ACHN (cell line): ENCODE data around the gene NEUROD1.

Source experiments
- DNase-seq: peaks from one replicate; pipeline ENCODE4 v3.0.0-alpha.2; 2015
- in situ Hi-C: cut with HindIII; loops from 2 replicates; pipeline ENCODE4 v1.10.0; 2017; ENCODE audit warnings: low sequenced_read_pairs, low pct_ligation_motif_present, low pct_unique_long_range_greater_than_20kb

NEUROD1 gene

DNA sequence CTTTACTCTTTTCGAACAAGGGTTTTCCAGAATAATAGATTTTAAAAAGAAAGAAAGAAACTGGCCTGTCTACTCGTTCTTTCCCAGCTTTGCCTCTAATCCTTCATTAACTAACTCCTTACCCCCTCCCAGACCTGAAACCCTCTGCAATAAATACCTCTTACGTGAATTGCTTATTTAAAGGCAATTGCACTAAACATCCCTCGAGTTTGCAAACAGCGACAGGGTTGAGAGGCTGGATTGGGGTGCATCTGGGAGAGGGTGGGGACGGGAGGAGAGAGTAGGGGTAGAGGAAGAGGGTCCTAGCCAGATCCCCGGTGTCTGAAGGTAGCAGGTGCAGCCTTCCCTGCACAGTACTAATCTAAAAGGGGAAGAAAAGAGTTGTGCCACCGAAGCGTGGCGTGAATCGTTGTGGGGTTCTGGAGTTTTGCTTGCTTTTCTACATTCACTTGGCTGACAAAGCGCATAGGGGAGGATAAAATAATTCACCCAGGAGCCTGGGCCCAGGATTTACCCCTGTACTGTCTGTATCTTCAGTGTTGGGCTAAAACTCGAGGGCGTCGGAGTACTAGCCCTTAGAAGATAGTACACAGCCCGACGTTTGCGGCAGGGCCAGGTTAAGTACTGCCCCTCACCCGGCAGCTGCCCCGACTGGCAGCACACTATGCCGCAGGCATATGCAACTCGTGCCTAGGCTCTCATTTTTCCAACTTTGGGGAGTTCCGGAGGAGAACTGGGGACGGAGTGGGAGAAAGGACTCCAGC, 1.9 kb upstream of the NEUROD1 start:
- in situ Hi-C loops = no loop called here
- DNase-seq = no peak

- in situ Hi-C loops = no loop called here
- DNase-seq = no peak
Measured at GRCh38 chr2:181680937-181681811, 857 bp upstream of the NEUROD1 start.

DNA sequence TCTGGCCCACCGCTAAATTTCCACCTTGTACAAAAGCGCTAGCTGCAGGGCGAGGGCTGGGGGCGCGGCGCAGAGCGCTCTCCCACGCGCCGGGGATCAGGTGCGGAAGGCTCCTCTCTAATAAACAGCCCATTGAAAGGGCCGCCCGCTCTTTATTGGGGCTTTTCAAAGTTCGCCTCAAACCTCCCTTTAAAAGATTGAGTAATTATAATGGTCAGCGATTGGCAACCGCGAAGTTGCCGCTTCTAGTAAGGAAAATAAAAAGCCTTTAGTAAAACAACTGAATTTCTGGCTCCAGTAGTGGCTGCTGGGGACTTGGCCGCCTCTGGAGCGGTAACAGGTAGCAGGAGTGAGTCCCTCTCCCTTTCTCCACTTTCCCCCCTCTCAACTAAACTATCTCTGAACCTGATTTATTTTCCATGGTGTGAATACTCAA, 755 bp downstream of the NEUROD1 start:
- DNase-seq = no peak
- in situ Hi-C loops = no loop called here

DNA sequence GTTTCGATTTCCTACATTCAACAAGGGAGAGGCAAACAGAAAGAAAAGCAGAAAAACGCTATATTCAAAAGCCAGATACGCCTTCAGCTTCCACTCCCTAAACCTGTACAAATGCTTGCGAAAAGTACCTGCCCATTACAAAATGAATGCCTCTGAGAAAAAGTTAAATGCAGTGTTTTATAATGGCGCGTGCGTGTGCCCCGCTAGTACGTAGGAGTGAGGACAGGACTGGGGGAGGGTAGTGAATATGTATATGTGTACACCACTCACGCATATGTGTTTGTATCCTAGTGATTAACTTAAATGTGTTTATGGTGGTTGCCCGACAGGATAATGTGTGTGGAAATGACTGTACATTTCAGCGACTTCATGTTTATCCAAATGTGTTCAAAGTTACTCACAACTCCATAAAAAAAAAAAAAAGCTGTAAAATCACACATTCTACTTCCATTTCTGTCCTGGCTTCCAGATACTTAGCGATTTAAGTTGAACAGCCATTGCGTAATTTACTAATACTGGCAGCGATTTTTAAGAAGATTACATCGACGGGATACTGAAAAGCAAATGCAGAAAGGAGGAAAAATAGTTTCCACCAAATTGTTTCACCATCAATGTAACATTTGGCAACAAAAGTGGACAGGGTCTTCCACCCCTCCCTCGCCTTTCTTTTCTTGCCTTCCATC, 1.3 kb downstream of the NEUROD1 start:
- no peak for DNase-seq
- in situ Hi-C loops = no loop called here

DNA sequence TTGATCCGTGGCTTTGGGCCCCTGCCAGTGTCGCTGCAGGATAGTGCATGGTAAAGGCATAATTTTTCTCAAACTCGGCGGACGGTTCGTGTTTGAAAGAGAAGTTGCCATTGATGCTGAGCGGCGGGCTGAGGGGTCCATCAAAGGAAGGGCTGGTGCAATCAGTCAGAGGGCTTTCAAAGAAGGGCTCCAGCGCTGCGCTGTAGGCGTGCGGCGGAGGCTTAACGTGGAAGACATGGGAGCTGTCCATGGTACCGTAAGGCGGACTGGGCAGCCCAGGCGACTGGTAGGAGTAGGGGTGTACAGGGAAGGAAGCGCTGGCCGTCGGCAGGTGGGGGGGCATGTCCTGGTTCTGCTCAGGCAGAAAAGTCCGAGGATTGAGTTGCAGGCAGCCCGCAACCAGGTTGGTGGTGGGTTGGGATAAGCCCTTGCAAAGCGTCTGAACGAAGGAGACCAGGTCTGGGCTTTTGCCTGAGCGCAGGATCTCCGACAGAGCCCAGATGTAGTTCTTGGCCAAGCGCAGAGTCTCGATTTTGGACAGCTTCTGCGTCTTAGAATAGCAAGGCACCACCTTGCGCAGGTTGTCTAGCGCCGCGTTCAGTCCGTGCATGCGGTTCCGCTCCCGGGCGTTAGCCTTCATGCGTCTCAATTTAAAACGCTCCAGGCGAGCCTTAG, 2.3 kb downstream of the NEUROD1 start:
- peak; percentile 63 for DNase-seq
- in situ Hi-C loops = no loop called here

GRCh38 chr2:181675254-181675653, 5.1 kb downstream of the NEUROD1 start:
- no peak for DNase-seq
- in situ Hi-C loops = no loop called here

DNA sequence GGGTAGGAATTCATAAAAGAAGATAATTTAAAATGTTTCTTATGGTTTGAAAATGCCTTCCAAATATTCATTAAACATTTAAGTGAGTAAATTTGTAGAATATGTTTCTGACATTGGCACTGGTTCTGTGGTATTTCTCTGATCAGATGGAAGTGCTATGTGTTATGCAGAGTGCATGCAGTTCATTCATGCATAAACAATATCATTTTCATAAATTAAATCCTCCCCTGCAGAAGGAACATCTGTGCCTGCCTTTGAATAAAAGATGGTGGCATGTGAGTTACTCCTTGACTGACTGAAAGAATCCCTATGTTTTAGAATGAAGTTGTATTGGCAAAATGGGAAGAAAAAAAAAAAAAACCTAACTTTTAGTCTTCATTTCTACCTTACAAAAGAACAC, 5.9 kb downstream of the NEUROD1 start:
- in situ Hi-C loops = no loop called here
- no peak for DNase-seq

DNA sequence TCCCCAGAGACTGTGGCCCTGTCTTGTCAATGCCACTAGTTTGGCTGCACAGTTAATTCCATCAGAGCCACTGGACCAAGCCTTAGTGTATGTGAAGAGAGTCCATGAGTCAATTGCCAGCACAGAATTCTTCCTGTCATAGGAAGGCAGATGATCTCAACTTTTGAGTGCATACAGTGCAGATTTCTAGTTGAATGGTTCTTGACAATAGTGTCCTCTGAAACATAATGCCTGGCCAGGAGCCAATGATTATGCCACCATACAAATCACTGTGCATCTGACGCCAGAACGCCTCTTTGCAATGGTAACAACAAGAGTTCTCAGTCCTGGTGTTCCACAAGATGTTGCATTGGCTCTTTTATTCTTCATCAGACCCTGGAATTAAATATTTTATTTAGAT, 7.1 kb downstream of the NEUROD1 start:
- in situ Hi-C loops = no loop called here
- DNase-seq = no peak

DNA sequence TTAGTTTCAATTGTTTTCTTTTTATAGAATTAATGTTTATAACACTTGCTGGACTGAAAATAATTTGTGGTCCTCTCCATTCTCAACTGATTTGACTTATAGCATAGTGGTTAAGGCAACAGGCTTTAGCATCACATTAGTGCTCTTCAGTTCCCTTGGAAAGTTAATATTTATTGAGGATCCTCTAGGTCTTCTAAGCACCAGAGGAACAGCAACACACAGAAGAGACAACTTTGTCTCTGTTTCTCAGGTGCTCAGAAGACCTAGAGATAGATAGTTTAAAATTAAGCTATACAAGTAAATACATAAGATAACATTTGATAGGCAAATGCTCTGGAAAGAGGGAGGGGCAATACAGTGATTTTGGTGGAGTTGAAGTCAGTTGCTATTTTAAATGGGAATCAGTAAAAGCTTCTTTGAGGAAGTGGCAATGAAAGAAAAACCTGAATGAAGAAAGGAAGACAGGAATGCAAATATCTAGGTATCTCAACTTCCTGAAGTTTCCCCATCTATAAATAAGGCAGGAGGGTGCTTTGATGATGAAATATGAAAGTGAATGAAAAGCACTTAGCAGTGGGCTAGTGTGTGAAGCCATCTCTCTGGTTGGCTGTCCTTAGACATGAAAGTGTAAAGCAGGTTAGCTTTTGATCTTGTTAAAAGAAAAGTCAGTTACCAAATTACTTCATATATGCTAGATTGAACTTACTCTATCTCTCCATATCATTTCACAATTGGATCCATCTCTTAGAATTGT, 7.9 kb downstream of the NEUROD1 start:
- no peak for DNase-seq
- in situ Hi-C loops = no loop called here

- no peak for DNase-seq
- in situ Hi-C loops = no loop called here
Measured at GRCh38 chr2:181670632-181671031, 9.7 kb downstream of the NEUROD1 start.

DNA sequence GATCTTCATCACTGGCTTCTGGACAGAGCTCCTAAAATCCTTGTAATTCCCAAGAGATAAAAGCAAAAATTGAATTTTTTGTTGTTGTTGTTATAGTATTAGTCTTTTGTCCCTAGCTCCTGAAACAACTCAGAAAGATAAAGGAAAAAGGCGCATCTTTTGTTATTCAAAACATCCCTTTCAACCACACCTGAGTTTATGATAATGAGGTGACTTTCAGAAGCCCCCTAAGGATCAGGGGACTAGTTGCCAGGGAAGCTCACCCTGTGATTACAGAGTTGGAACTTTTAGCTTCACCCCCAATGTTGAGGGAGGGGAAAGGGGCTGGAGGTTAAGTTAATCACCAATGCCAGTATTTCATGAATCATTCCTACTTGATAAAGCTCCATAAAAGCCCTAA, 13.1 kb downstream of the NEUROD1 start:
- in situ Hi-C loops = no loop called here

DNA sequence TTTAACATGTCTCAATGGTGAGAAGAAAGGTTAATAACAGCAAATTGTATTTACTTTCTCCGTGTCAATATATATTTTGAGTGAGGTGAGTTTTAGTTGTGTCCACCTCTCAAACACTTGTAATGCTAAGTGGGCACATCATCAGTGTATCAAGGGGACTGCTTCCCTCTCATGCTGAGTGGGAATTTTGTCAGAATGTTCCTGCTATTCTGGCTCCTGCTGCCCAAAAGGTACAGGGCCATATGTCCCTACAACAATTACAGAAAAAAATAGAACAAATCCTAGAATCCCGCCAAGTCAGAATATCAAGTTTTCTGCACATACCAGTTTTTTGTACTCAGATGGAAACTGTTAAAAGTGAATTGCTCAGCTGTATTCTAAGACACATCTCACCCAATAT, 18.0 kb downstream of the NEUROD1 start:
- in situ Hi-C loops = no loop called here
- no peak for DNase-seq

More for the DNA sequence above, 13.1 kb downstream of the NEUROD1 start:
- no peak for DNase-seq

DNA sequence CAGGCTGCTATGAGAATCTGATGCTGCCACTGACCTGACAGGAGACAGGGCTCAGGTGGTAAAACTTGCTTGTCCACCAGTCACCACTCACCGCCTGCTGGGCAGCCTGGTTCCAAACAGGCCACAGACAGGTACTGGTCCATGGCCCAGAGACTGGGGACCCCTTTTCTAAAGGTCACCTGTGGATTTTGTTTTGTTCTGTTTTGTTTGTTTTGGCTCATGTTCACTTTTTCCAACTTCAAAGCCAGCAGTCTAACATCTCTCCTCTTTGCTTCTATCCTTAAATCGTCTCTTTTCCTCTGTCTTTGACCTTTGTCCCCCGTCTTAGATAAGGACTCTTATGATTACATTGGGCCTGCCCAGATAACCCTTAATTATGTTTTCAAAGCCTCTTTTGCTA, 20.1 kb downstream of the NEUROD1 start:
- in situ Hi-C loops = no loop called here
- DNase-seq = no peak

- no peak for DNase-seq
- in situ Hi-C loops = no loop called here
Measured at GRCh38 chr2:181658444-181658843, 21.9 kb downstream of the NEUROD1 start.

DNA sequence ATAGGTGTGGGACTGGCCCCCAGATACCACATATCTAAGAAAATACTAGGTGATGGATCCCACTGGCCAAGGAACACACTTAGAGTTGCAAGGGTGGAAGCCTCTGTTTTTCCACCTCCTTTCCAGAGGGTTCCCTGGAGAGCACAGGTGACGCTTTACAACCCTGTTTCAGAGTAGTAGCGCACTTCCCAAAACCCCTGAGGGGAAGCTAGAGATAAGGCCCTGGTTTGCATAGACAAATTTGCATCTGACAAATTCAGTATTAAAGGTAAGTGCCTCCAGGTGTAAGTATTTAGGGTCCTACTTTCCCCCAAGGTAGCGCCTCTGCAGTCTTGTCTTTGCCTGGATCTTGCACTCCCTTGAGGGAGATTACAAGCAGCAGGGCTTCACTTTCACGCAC, 22.9 kb downstream of the NEUROD1 start:
- in situ Hi-C loops = no loop called here

GRCh38 chr2:181656450-181657291, 23.6 kb downstream of the NEUROD1 start, which contains the start of gene CERKL:
Gene CERKL (minus strand): TSS chr2:181657105. CDS start chr2:181657006, 99 bp downstream.
- peak; percentile 64 for DNase-seq
- in situ Hi-C loops = no loop called here

More for the DNA sequence above, 22.9 kb downstream of the NEUROD1 start:
- DNase-seq = no peak

GRCh38 chr2:181655519-181655918, 24.8 kb downstream of the NEUROD1 start:
- in situ Hi-C loops = no loop called here
- no peak for DNase-seq
